AG20443 (cell line): ENCODE measurements around the gene C16orf96.

ENCODE experiments used
- DNase-seq: peaks from one replicate; pipeline ENCODE4 v3.0.0; 2012; ENCODE audit warnings: low spot score, mixed read lengths

Gene C16orf96

GRCh38 chr16:4525634-4526277, 30.4 kb upstream of the C16orf96 start:
- DNase-seq = no peak

GRCh38 chr16:4529085-4530060, 26.8 kb upstream of the C16orf96 start:
- DNase-seq = no peak

GRCh38 chr16:4531811-4532210, 24.3 kb upstream of the C16orf96 start:
- no peak for DNase-seq

GRCh38 chr16:4532238-4532637, 23.9 kb upstream of the C16orf96 start:
- DNase-seq = no peak

GRCh38 chr16:4533490-4533889, 22.6 kb upstream of the C16orf96 start:
- DNase-seq = no peak

GRCh38 chr16:4534151-4534790, 21.9 kb upstream of the C16orf96 start:
- no peak for DNase-seq

GRCh38 chr16:4535627-4536108, 20.5 kb upstream of the C16orf96 start:
- no peak for DNase-seq

- no peak for DNase-seq
Measured at GRCh38 chr16:4536391-4537106, 19.6 kb upstream of the C16orf96 start.

- DNase-seq = peak; percentile 52
Measured at GRCh38 chr16:4537376-4538343, 18.5 kb upstream of the C16orf96 start.

- DNase-seq = peak; percentile 97
Measured at GRCh38 chr16:4538350-4539235, 17.5 kb upstream of the C16orf96 start, which contains the start of gene CDIP1. Gene CDIP1, minus strand, starts transcription at chr16:4538773. Its CDS starts 24,643 bp downstream, at chr16:4514130.

- no peak for DNase-seq
Measured at GRCh38 chr16:4539716-4540284, 16.3 kb upstream of the C16orf96 start.

- no peak for DNase-seq
Measured at GRCh38 chr16:4544473-4544872, 11.7 kb upstream of the C16orf96 start.

GRCh38 chr16:4548124-4548523, 8.0 kb upstream of the C16orf96 start:
- DNase-seq = no peak

GRCh38 chr16:4550591-4550990, 5.5 kb upstream of the C16orf96 start:
- peak; percentile 47 for DNase-seq

GRCh38 chr16:4552541-4552940, 3.6 kb upstream of the C16orf96 start:
- DNase-seq = no peak

- no peak for DNase-seq
Measured at GRCh38 chr16:4556580-4556979, 440 bp downstream of the C16orf96 start.

GRCh38 chr16:4557973-4558372, 1.8 kb downstream of the C16orf96 start:
- no peak for DNase-seq

GRCh38 chr16:4561596-4561995, 5.5 kb downstream of the C16orf96 start:
- no peak for DNase-seq

- DNase-seq = no peak
Measured at GRCh38 chr16:4564661-4565267, 8.6 kb downstream of the C16orf96 start.
